ENCODE results near the gene HOXA9. TPM values are rescaled to one million over a fixed set of nuclear protein-coding genes. Genes with fewer than 3 reads are reported as not detected.

Gene HOXA9
- total RNA-seq, 1 experiment from 2014 or later, result not detected

- in situ Hi-C loops (cut with HindIII; ENCODE audit: low pct_unique_long_range_greater_than_20kb, low sequenced_read_pairs), result no loop called here
- DNase-seq (ENCODE audit: low read depth, low spot score), result no peak
Observed at GRCh38 chr7:27118580-27118979, 46.8 kb downstream of the HOXA9 start.

GRCh38 chr7:27117887-27118491 lies 47.3 kb downstream of the HOXA9 start:
- in situ Hi-C loops (cut with HindIII; ENCODE audit: low pct_unique_long_range_greater_than_20kb, low sequenced_read_pairs), result no loop called here
- DNase-seq (ENCODE audit: low read depth, low spot score), result no peak

GRCh38 chr7:27116962-27117886 lies 48.1 kb downstream of the HOXA9 start:
- DNase-seq (ENCODE audit: low read depth, low spot score), result no peak
- in situ Hi-C loops (cut with HindIII; ENCODE audit: low pct_unique_long_range_greater_than_20kb, low sequenced_read_pairs), result no loop called here

DNA sequence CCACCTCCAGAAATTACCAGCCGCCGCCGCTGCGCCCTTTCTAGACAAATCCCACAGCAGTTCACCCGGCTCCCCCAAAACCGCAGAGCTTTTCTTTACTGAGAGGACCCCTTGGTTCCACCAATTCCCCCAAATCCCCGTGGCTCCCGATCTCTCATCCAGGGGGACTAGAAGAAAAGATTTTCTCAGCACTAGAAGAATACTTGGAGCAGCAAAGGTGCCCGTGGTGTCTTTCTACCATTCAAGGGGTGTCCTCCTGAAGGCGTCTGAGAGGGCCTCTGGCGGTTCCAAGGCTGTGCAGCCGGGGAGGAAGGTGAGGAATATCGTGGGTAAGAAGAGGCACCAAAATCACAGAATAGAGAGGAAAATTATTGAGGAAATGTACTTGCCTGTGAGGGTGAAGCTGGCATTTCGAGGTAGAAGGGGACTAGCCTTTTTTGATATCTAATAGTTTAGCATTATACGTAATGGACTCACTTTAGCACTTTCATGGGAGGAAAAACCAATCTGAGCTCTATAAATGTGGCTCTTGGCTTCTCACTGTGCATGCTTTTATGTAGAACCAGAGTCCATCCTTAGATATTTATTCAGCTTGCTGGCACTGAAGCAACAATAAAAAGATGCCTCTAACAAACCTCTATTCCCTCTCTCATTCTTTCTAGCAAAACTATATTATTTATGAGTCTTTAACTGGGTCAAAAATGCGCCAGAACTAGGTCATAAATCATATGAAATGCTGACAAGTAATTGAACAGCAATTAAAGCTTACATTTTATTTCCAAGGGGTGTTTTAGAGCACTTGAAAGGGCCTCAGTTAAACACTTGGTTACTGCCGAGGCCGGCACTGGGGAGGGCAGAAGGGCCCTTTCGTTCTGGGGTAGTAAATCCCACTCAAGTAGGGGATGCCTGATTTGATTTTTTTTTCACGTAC lies 49.0 kb downstream of the HOXA9 start:
- no peak for DNase-seq (ENCODE audit: low read depth, low spot score)
- in situ Hi-C loops (cut with HindIII; ENCODE audit: low pct_unique_long_range_greater_than_20kb, low sequenced_read_pairs), result no loop called here

GRCh38 chr7:27115221-27116026 lies 49.9 kb downstream of the HOXA9 start:
- no peak for DNase-seq (ENCODE audit: low read depth, low spot score)
- in situ Hi-C loops (cut with HindIII; ENCODE audit: low pct_unique_long_range_greater_than_20kb, low sequenced_read_pairs), result no loop called here

DNA sequence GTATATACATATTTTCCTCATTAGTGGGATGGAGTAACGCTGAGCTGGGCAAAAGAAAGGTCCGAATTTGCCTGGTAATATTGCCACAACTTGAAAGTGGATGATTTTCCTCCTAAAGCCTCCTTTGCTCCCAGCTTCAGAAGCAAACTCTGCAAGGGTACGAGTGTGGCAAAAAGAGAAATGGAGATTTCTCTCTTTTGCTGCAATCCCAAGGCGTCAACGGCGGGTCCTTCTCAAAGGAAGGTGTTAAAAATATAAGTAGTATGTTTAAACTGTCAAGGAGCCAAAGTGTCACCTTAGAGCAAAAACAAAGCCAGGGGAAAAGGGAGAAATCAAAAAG lies 50.5 kb downstream of the HOXA9 start:
- in situ Hi-C loops (cut with HindIII; ENCODE audit: low pct_unique_long_range_greater_than_20kb, low sequenced_read_pairs), result no loop called here
- no peak for DNase-seq (ENCODE audit: low read depth, low spot score)

- DNase-seq (ENCODE audit: low read depth, low spot score), result peak; percentile 65
- in situ Hi-C loops (cut with HindIII; ENCODE audit: low pct_unique_long_range_greater_than_20kb, low sequenced_read_pairs), result no loop called here
Observed at GRCh38 chr7:27113991-27114769, 51.2 kb downstream of the HOXA9 start.

DNA sequence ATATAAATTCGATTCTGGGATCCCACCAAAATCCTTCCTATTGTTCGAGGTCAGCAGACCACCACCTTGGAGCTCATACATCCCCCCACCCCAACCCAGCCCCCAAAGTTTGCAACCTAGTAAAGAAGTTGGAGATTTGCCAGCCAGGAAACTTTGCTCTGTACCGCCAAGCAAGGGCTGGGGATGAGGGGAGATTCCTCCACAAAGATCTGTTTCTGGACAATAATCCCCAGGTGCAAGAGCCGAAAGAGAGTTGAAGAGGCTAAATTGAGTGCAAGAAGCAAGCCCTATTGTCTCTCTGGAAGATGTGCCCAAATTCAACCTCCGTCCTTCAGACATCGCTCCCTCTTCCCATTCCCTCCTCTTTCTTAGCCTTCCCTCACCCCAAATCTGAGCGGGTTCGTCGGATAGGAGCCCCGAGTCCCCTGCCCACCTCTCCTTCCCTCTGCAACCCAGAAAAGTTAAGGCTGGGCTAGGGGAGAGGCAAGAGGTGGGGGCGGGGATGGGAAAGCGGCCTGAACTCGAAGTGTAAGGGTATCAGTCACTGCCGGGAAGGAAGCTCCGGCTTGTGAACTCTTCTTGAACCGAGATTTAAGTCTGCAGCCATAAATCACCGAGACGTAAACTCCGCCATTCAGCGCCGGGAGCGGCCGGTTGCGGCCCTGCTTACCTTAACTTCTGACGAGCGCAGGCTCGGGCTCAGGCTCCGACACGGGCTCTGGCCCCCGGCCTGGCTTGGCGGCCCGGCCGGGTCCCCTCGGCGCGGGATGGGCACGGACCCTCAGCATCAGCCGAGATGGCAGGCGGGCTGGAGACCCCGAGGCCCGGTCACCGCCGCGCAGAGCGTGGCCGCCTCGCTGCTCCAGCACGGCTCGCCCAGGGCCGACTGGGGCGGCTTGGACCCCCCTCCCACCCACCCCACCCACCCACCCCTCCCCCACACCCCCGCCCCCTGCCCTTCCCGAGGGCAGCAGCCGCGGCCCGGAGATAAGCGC lies 52.1 kb downstream of the HOXA9 start:
- in situ Hi-C loops (cut with HindIII; ENCODE audit: low pct_unique_long_range_greater_than_20kb, low sequenced_read_pairs), result no loop called here
- DNase-seq (ENCODE audit: low read depth, low spot score), result peak; percentile 73

Small RNAs within 50 kb of the gene (small RNA-seq; reads per million reads assigned to genes)
- gene AC004080.5, result 0 reads per million in 2 experiments
- 0 reads per million in 2 experiments for gene RF02140
- 0 reads per million in 2 experiments for gene RF02141

Other genes starting within 250 kb of the HOXA9 start
- gene HOXA1, start 69.5 kb downstream of the HOXA9 start, total RNA-seq (2014; rRNA removed; shearing (Covaris generic)), result 5.6 TPM in 2 replicates
- 0.21 and 0.67 TPM in 2 replicates for gene HOXA2, start 62.9 kb downstream of the HOXA9 start, total RNA-seq (2014; rRNA removed; shearing (Covaris generic))
- gene HOXA4, start 34.8 kb downstream of the HOXA9 start, total RNA-seq (2014; rRNA removed; shearing (Covaris generic)), result 0.50 and 0.83 TPM in 2 replicates
- 6.5 and 10.3 TPM in 2 replicates for gene HOXA5, start 21.9 kb downstream of the HOXA9 start, total RNA-seq (2014; rRNA removed; shearing (Covaris generic))
- 1.5 and 1.9 TPM in 2 replicates for gene HOXA6, start 17.8 kb downstream of the HOXA9 start, total RNA-seq (2014; rRNA removed; shearing (Covaris generic))
- gene HOXA3, start 13.0 kb downstream of the HOXA9 start, total RNA-seq (2014; rRNA removed; shearing (Covaris generic)), result 0.56 and 3.5 TPM in 2 replicates
- gene HOXA7, start 8.9 kb downstream of the HOXA9 start, total RNA-seq (2014; rRNA removed; shearing (Covaris generic)), result 0.45 TPM in 1 of 2 replicates, not detected in the other
- not detected in 2 replicates for gene HOXA10, start 8.8 kb upstream of the HOXA9 start, total RNA-seq (2014; rRNA removed; shearing (Covaris generic))
- 0.08 and 0.16 TPM in 2 replicates for gene HOXA11, start 19.7 kb upstream of the HOXA9 start, total RNA-seq (2014; rRNA removed; shearing (Covaris generic))
- 1.5 and 2.0 TPM in 2 replicates for gene HOXA13, start 34.6 kb upstream of the HOXA9 start, total RNA-seq (2014; rRNA removed; shearing (Covaris generic))
- not detected in 2 replicates for gene EVX1, start 77.3 kb upstream of the HOXA9 start, total RNA-seq (2014; rRNA removed; shearing (Covaris generic))

All from SK-MEL-5 (cell line).